Stimulated activated naive CD8-positive, alpha-beta T cell treated with anti-CD3 and anti-CD28 coated beads, Interleukin-15, Interleukin-2, amounts not matched to agents 100 U/mL and 50 U/mL, for 24 hours (primary cell): ENCODE results near the gene ARHGAP36.

Experiments used
- ATAC-seq: fragments of 150-1000 bp; cut with Tn5 transposase; one replicate; pipeline ENCODE4 v1.10.0; 2021
- DNase-seq: peaks from one replicate; pipeline ENCODE4 v3.0.0; 2021

The ARHGAP36 gene, protein sequence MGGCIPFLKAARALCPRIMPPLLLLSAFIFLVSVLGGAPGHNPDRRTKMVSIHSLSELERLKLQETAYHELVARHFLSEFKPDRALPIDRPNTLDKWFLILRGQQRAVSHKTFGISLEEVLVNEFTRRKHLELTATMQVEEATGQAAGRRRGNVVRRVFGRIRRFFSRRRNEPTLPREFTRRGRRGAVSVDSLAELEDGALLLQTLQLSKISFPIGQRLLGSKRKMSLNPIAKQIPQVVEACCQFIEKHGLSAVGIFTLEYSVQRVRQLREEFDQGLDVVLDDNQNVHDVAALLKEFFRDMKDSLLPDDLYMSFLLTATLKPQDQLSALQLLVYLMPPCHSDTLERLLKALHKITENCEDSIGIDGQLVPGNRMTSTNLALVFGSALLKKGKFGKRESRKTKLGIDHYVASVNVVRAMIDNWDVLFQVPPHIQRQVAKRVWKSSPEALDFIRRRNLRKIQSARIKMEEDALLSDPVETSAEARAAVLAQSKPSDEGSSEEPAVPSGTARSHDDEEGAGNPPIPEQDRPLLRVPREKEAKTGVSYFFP

DNA sequence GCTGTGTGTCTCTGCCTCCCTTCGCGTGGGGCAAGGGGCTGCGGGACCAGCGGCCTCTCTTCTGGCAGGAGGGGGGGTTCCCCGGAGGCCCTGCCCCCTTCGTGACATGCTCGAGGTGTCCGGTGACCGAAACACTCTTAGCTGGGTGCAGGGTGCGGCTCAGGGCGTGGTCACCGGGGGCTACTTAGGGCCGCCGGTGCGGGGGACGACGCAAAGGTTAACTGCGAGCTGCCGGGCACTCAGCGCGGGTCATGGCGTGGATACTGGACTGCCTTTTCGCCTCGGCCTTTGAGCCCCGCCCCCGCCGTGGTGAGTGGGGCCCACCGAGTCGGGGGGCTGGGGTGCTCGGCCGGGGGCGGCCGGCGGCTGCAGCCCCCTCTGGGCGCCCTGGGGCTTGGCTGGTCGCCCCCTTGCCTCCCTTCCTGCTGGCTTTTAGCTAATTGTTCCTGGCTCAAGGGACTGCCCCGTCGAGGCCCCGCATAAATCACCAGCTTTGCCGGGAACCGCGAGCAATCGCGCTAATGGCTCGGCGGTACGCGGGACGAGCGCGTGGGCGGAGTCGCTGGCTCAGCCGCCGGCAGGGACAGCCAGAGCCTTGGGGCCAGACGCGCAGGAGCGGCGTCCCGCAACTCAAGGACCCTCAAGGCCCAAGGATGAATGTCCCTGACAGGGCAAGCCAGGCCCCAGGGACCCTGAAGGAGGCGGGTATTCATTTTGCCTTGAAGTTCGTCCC lies at the start of gene ARHGAP36:
TSS of gene ARHGAP36 (plus strand) at position 211 of the 733 bp plus-strand sequence. CDS start 23,320 bp downstream, outside the sequence.
- DNase-seq (no peak), ATAC-seq (no peak)

- ATAC-seq (no peak), DNase-seq (no peak)
Observed at GRCh38 chrX:131010186-131010585, 48.0 kb upstream of the ARHGAP36 start.

- no peak for DNase-seq
- ATAC-seq = no peak
Observed at GRCh38 chrX:131025336-131025735, 32.8 kb upstream of the ARHGAP36 start.

DNA sequence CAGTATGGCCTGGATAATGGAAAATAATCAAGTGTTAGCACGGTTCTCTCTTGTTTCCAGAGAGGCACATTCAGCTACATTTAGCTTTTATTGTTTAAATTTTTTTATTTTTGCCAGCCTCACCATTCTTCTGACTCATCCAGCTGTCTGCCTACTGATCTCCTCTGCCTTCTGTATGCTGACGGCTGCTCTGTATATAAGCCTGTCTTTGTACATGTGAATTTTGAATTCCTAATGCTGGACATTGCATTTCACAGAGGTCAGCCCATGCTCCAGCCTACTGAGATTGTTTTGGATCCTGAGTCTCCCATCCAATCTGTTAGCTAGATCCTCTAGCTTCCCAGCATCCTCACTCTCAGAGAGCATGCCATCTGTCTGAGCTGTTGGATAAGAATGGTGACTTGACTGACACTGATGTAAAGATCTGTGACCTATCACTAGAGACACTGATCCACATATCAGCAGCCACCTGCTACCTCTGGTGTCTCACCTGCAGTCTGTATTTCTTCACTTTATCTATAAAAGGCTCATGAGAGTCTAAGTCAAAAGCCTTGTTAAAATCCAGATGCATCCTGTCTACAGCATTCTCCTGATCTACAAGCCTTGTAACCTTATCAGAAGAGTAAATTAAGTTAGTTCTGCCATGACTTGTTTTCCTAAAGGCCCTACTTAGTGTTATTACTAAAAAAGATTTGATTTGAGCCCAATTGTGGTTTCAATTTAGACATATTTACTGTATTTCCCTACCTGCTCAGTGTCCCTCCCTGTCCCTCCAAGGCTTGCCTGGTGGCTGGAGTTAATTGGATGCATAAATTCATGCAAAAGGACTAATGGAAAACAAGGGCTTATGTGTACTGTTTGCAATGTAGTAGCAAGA lies 25.6 kb upstream of the ARHGAP36 start:
- ATAC-seq (no peak), DNase-seq (no peak)

GRCh38 chrX:131034063-131034462 lies 24.1 kb upstream of the ARHGAP36 start:
- no peak for DNase-seq
- no peak for ATAC-seq

DNA sequence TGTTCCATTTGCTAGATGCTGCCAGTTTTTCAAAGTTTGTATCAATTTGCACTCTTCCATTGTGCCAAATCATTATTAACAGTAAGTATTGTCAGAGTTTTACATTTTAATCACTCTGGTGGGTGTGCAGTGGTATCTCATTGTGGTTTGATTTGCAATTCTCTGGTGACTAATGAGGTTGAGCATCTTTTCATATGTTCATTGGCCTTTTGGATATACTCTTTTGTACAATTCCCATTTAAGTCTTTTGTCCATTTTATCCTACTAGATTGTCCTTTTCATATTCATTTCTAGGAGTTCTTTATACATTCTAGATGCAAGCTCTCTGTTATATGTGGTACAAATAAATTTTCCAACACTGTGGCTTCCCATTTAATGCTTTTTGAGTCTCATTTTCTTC lies 17.4 kb upstream of the ARHGAP36 start:
- ATAC-seq (no peak), DNase-seq (no peak)

GRCh38 chrX:131041667-131042066 lies 16.5 kb upstream of the ARHGAP36 start:
- ATAC-seq (no peak), DNase-seq (no peak)

- ATAC-seq = no peak
Observed at GRCh38 chrX:131045726-131046125, 12.4 kb upstream of the ARHGAP36 start.

DNA sequence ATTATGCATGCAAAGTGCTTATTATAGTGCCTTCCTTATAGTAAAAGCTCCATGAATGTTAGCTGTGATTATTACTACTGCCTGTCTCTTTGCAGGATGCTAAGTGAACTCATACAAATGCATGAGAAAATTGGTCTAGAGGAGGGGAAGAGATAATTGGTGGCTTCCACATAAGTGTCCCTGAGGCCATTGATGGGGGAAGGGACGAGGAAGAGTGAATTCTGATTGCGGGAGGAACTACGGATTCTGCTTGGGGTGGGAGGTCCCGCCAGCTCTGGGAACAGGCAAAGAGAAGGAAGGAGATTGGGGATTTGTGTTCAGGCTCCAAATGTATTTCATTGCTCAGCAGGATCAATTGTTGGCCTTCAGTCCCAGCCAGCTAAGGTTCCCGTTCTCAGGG lies 11.6 kb upstream of the ARHGAP36 start:
- ATAC-seq (no peak), DNase-seq (no peak)

More at GRCh38 chrX:131045726-131046125, 12.4 kb upstream of the ARHGAP36 start:
- DNase-seq = no peak

DNA sequence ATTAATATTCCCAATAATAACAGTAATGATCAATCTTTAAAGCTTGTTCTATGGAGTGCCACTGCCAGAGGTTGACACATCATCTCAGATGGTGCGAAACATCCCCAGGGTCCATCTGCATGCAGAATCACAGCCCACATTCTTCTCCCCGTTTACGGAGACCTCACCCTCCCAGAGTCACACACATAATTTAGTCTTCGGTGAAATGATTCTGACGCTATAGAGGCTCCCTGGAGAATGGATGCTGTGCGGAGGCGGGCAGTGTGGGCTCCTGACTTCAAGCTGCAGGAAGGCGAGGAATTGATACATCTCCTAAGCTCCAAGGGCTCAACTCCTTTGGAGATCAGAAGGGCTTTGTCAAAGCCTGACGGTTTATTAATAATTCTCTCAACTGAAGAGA lies 11.0 kb upstream of the ARHGAP36 start:
- DNase-seq (no peak), ATAC-seq (no peak)

- DNase-seq (no peak), ATAC-seq (no peak)
Observed at GRCh38 chrX:131053076-131053475, 5.1 kb upstream of the ARHGAP36 start.

DNA sequence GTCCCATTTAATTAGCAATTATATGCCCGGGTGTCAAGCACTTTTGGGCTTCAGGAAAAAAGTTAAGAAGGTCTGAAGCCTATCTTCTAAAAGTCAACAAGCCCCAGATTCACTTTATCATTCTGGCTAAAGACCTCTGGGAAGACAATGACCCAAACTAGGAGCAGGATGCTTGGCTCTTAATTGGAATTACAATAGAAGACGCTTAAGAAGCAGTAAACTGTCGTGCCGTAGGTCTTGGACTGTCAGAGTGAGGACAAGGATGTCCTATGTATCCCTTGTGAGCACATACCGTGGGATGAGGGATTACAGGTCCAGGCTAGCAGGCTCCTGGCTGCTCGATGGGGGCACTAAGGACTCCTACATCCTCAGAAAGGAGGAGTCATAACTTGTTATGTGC lies 3.2 kb upstream of the ARHGAP36 start:
- ATAC-seq = no peak

GRCh38 chrX:131057706-131058105 lies 440 bp upstream of the ARHGAP36 start:
- ATAC-seq (no peak), DNase-seq (no peak)

More for the DNA sequence above, 3.2 kb upstream of the ARHGAP36 start:
- no peak for DNase-seq

DNA sequence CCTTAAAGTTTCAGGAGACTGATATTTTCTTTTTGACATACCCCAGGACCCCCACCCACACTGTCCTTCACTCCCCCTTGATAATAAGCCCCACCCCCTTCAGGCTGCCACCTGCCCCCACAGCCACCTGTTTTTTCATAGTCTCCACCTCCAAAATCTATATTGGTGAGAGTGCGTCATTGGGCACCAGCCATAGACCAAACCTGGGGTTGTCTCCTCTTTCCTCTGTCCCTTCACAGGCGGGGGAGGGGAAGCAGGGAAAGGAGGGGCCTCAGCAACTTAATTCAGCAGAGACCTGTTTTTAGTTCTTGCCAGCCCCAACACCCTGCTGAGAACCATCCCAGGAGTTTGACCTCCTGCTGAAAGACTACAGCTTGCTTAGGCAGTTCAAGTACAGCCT lies 1.1 kb downstream of the ARHGAP36 start:
- DNase-seq (no peak), ATAC-seq (no peak)

DNA sequence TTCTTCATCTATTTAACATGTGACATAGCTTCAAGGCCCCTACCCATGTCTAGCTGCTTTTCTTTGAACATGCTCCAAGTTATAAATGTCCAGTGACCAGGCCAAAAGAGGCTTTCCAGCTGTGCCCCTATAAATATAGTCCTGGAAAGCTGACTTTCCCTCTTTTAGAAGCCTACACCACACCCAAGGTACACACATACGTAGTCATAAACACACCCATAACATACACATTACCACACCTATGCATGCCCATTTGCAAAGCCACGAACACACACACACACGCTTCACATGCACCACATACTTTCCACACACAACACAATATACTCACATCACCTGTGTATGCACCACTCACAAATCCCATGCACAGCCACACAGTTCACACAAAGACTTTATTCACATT lies 2.0 kb downstream of the ARHGAP36 start:
- DNase-seq (no peak), ATAC-seq (no peak)

DNA sequence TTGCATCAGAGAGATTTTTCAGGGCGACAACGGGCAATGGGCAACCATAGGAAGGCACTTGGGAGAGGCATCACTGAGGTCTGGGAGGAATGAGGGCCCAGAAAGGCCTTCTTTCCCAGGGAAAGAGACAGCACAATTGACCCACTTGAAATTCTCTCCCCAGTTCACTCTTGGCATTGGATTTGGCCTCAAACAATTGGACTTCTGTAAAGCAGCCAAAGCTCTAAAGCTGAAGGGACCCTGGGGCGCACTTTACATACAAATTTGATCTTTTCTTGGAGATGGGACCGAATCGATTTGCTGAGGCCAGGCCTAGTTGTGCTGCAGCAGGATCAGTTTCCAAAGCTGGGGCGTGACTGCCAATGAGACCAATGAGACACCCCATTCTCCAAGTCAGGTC lies 3.2 kb downstream of the ARHGAP36 start:
- ATAC-seq = no peak
- no peak for DNase-seq

GRCh38 chrX:131063613-131064012 lies 5.5 kb downstream of the ARHGAP36 start:
- ATAC-seq (no peak), DNase-seq (no peak)

- DNase-seq (no peak), ATAC-seq (no peak)
Observed at GRCh38 chrX:131066237-131066636, 8.1 kb downstream of the ARHGAP36 start.

DNA sequence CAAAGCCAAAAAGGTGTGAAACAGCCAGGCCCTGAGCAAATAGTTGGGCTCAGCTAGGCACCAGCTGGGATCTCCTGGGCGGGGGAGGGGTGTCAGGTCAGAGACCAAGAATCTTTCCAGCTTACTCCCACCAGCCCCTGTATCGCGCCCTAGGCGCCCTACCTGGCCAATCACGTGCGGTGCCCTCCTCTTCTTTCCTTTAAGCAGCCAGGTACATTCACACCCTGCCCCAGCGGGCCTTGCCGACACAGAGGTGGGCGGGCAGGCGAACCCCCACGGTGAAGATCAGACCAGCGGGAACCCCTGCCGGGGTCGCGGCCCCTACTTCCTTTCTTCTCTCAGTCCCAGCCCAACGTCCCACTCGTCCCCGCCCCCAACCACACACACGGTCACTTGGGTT lies 9.1 kb downstream of the ARHGAP36 start:
- DNase-seq (no peak), ATAC-seq (no peak)

GRCh38 chrX:131067846-131068745 lies 9.9 kb downstream of the ARHGAP36 start:
- DNase-seq = no peak

More at GRCh38 chrX:131067846-131068745, 9.9 kb downstream of the ARHGAP36 start:
- peak; percentile 46 for ATAC-seq
